ENCODE data around the gene TARS3. TPM values are rescaled to one million over a fixed set of nuclear protein-coding genes. Genes with fewer than 3 reads are reported as not detected.
"Not testable (repeated sequence)": the region's sequence is repeated elsewhere in the genome, so short reads cannot be mapped to it uniquely, and the experiment has no call there.

TARS3 gene
- 8.0 TPM for polyA plus RNA-seq (2013, experiment 1 of 2; ENCODE audit: insufficient read length)
- 9.6 TPM for polyA plus RNA-seq (2013, experiment 2 of 2; ENCODE audit: insufficient read length)

GRCh38 chr15:101723874-101724674 lies at the start of gene TARS3:
Gene TARS3 (minus strand): TSS chr15:101724473. CDS start chr15:101724387, 86 bp downstream.
- peak; percentile 89 for DNase-seq

- DNase-seq: no peak
Observed at GRCh38 chr15:101773496-101774100, 49.3 kb upstream of the TARS3 start.

GRCh38 chr15:101772921-101773320 lies 48.6 kb upstream of the TARS3 start:
- no peak for DNase-seq

- DNase-seq: not testable (repeated sequence)
Observed at GRCh38 chr15:101767083-101767640, 42.9 kb upstream of the TARS3 start.

- DNase-seq: no peak
Observed at GRCh38 chr15:101765772-101766456, 41.6 kb upstream of the TARS3 start.

- DNase-seq: not testable (repeated sequence)
Observed at GRCh38 chr15:101765340-101765671, 41.0 kb upstream of the TARS3 start.

GRCh38 chr15:101764669-101765339 lies 40.5 kb upstream of the TARS3 start:
- not testable (repeated sequence) for DNase-seq

GRCh38 chr15:101746716-101747082 lies 22.4 kb upstream of the TARS3 start:
- not testable (repeated sequence) for DNase-seq

- not testable (repeated sequence) for DNase-seq
Observed at GRCh38 chr15:101734837-101735236, 10.6 kb upstream of the TARS3 start.

- no peak for DNase-seq
Observed at GRCh38 chr15:101733545-101733944, 9.3 kb upstream of the TARS3 start.

GRCh38 chr15:101732772-101733171 lies 8.5 kb upstream of the TARS3 start:
- no peak for DNase-seq

- no peak for DNase-seq
Observed at GRCh38 chr15:101731746-101732145, 7.5 kb upstream of the TARS3 start.

- DNase-seq: no peak
Observed at GRCh38 chr15:101727186-101727585, 2.9 kb upstream of the TARS3 start.

GRCh38 chr15:101725073-101725472 lies 800 bp upstream of the TARS3 start:
- no peak for DNase-seq

- DNase-seq: no peak
Observed at GRCh38 chr15:101724675-101725005, 367 bp upstream of the TARS3 start.

- peak; percentile 16 for DNase-seq
Observed at GRCh38 chr15:101723171-101723873, 951 bp downstream of the TARS3 start.

- no peak for DNase-seq
Observed at GRCh38 chr15:101718896-101719295, 5.4 kb downstream of the TARS3 start.

GRCh38 chr15:101712078-101712477 lies 12.2 kb downstream of the TARS3 start:
- DNase-seq: no peak

- DNase-seq: peak; percentile 77
Observed at GRCh38 chr15:101710806-101711205, 13.5 kb downstream of the TARS3 start.

GRCh38 chr15:101709466-101709865 lies 14.8 kb downstream of the TARS3 start:
- no peak for DNase-seq

- DNase-seq: no peak
Observed at GRCh38 chr15:101707983-101708382, 16.3 kb downstream of the TARS3 start.

- no peak for DNase-seq
Observed at GRCh38 chr15:101702077-101702476, 22.2 kb downstream of the TARS3 start.

Measured in fibroblast of skin of abdomen (primary cell).